ENCODE results near the gene RPP30.
A peak's percentile ranks its signal among the peaks of the same experiment; 100 is the strongest.

The RPP30 gene

GRCh38 chr10:90871766-90872647, at the start of gene RPP30:
Gene RPP30 (plus strand): TSS chr10:90871974. CDS start chr10:90871987, 13 bp downstream.
- no peak for TF ChIP-seq CTCF (IDR thresholded peaks at IDR 0.05; ENCODE audit: low read depth, low read length)
- peak within 1 kb of the TSS; percentile 81 for H3K4me3 ChIP-seq (ENCODE audit: low read depth, low read length)

- no peak for TF ChIP-seq CTCF (IDR thresholded peaks at IDR 0.05; ENCODE audit: low read depth, low read length)
- H3K4me3 ChIP-seq (ENCODE audit: low read depth, low read length) = no peak overlapping the region
These were observed 49.3 kb upstream of the RPP30 start for GRCh38 chr10:90822508-90822907.

GRCh38 chr10:90832111-90832510, 39.7 kb upstream of the RPP30 start:
- TF ChIP-seq CTCF (IDR thresholded peaks at IDR 0.05; ENCODE audit: low read depth, low read length) = no peak
- no peak overlapping the region for H3K4me3 ChIP-seq (ENCODE audit: low read depth, low read length)

- H3K4me3 ChIP-seq (ENCODE audit: low read depth, low read length) = no peak overlapping the region
- no peak for TF ChIP-seq CTCF (IDR thresholded peaks at IDR 0.05; ENCODE audit: low read depth, low read length)
These were observed 37.4 kb upstream of the RPP30 start for GRCh38 chr10:90834326-90834725.

- H3K4me3 ChIP-seq (ENCODE audit: low read depth, low read length) = no peak overlapping the region
- TF ChIP-seq CTCF (IDR thresholded peaks at IDR 0.05; ENCODE audit: low read depth, low read length) = no peak
These were observed 34.3 kb upstream of the RPP30 start for GRCh38 chr10:90837486-90837885.

- TF ChIP-seq CTCF (IDR thresholded peaks at IDR 0.05; ENCODE audit: low read depth, low read length) = no peak
- no peak overlapping the region for H3K4me3 ChIP-seq (ENCODE audit: low read depth, low read length)
These were observed 29.0 kb upstream of the RPP30 start for GRCh38 chr10:90842725-90843124.

- H3K4me3 ChIP-seq (ENCODE audit: low read depth, low read length) = no peak overlapping the region
- TF ChIP-seq CTCF (IDR thresholded peaks at IDR 0.05; ENCODE audit: low read depth, low read length) = no peak
These were observed 26.0 kb upstream of the RPP30 start for GRCh38 chr10:90845726-90846125.

Measured in WI38 (cell line).